Type B pancreatic cell (in vitro differentiated cells): Measurements from ENCODE around the gene ARL14EPL. TPM values are rescaled to one million over a fixed set of nuclear protein-coding genes. Genes with fewer than 3 reads are reported as not detected.

Experiments used
- DNase-seq: peaks from one replicate; pipeline ENCODE4 v3.0.0; 2021; ENCODE audit warnings: mixed read lengths; ENCODE audit not compliant: unreplicated experiment; ENCODE audit errors: extremely low spot score
- H3K27ac Mint-ChIP-seq: 2 replicates; pipeline ENCODE4 v1.8.0; 2021; ENCODE audit warnings: mild to moderate bottlenecking, mixed read lengths
- H3K27me3 Mint-ChIP-seq: 2 replicates; pipeline ENCODE4 v1.8.0; 2021; ENCODE audit warnings: mixed read lengths
- H3K36me3 Mint-ChIP-seq: 2 replicates; pipeline ENCODE4 v1.8.0; 2021; ENCODE audit warnings: mixed read lengths
- H3K4me1 Mint-ChIP-seq: one replicate; pipeline ENCODE4 v1.8.0; 2021; ENCODE audit warnings: mixed read lengths; ENCODE audit not compliant: unreplicated experiment
- H3K4me3 Mint-ChIP-seq: 2 replicates; pipeline ENCODE4 v1.8.0; 2021; ENCODE audit warnings: mild to moderate bottlenecking, mixed read lengths
- H3K9me3 Mint-ChIP-seq: 2 replicates; pipeline ENCODE4 v1.8.0; 2021; ENCODE audit warnings: mixed read lengths
- CTCF ChIP-seq: fragments of 200-600 bp; sonication (generic); conservative IDR thresholded peaks from 2 replicates; pipeline ENCODE4 v1.5.0; 2021; ENCODE audit warnings: antibody characterized with exemption, mild to moderate bottlenecking
- total RNA-seq: library from RNA; stranded (reverse); gene quantifications from 2 replicates; pipeline ENCODE4 v1.2.1, GENCODE V29; 2021; ENCODE audit warnings: low replicate concordance

Gene ARL14EPL
- total RNA-seq, 1 donor from 2014 or later, result not detected

DNA sequence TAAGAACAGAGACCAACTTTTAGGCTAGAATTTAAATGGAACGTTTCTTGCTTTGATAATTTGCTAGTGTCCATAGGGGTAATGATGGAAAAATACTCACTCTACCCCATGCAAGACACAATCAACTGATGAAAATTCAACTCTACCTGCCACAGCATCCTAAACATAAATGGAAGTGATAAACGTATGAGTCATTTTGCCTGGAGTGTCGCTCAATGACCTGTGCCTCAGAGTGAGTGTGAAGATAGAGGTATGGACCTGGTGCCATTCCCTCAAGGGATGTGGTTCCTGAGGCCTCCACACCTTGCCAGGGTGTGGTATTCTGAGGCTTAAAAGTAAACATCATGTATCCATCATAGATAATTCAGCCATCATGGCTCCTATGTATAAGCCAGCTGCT lies 14.0 kb downstream of the ARL14EPL start:
- Mint-ChIP-seq H3K9me3 (no peaks in the 10 kb centered on the region), H3K27me3 (no peaks in the 10 kb centered on the region), H3K27ac (no peak overlapping the region), H3K36me3 (no peaks in the 10 kb centered on the region), H3K4me3 (no peak overlapping the region), H3K4me1 (no peaks in the 10 kb centered on the region)
- TF ChIP-seq CTCF, result no peak
- DNase-seq, result no peak

- no peaks in the 10 kb centered on the region for H3K36me3 Mint-ChIP-seq
- H3K9me3 Mint-ChIP-seq, result no peaks in the 10 kb centered on the region
- no peaks in the 10 kb centered on the region for H3K4me1 Mint-ChIP-seq
- DNase-seq, result no peak
- no peak for TF ChIP-seq CTCF
- no peak overlapping the region for H3K27ac Mint-ChIP-seq
- no peaks in the 10 kb centered on the region for H3K27me3 Mint-ChIP-seq
- no peak overlapping the region for H3K4me3 Mint-ChIP-seq
Measured at GRCh38 chr5:116046823-116047222, 14.6 kb downstream of the ARL14EPL start.

GRCh38 chr5:116058346-116058936 lies 26.2 kb downstream of the ARL14EPL start:
- H3K36me3 Mint-ChIP-seq, result no peaks in the 10 kb centered on the region
- peaks cover 4% of the 10 kb centered on the region for H3K27me3 Mint-ChIP-seq
- H3K9me3 Mint-ChIP-seq, result no peaks in the 10 kb centered on the region
- no peaks in the 10 kb centered on the region for H3K4me1 Mint-ChIP-seq
- no peak overlapping the region for H3K4me3 Mint-ChIP-seq
- H3K27ac Mint-ChIP-seq, result no peak overlapping the region
- no peak for DNase-seq
- no peak for TF ChIP-seq CTCF

- no peak overlapping the region for H3K27ac Mint-ChIP-seq
Measured at GRCh38 chr5:116062352-116062751, 30.1 kb downstream of the ARL14EPL start.

GRCh38 chr5:116063950-116064349 lies 31.7 kb downstream of the ARL14EPL start:
- Mint-ChIP-seq H3K4me3 (no peak overlapping the region), H3K27me3 (no peaks in the 10 kb centered on the region), H3K27ac (no peak overlapping the region), H3K9me3 (no peaks in the 10 kb centered on the region), H3K36me3 (no peaks in the 10 kb centered on the region), H3K4me1 (no peaks in the 10 kb centered on the region)
- no peak for DNase-seq
- TF ChIP-seq CTCF, result no peak

More at GRCh38 chr5:116062352-116062751, 30.1 kb downstream of the ARL14EPL start:
- no peaks in the 10 kb centered on the region for H3K4me1 Mint-ChIP-seq
- H3K9me3 Mint-ChIP-seq, result no peaks in the 10 kb centered on the region
- no peak for DNase-seq
- H3K4me3 Mint-ChIP-seq, result no peak overlapping the region
- TF ChIP-seq CTCF, result no peak
- no peaks in the 10 kb centered on the region for H3K27me3 Mint-ChIP-seq
- no peaks in the 10 kb centered on the region for H3K36me3 Mint-ChIP-seq
